ENCODE measurements around the gene MACROD2.

DNA sequence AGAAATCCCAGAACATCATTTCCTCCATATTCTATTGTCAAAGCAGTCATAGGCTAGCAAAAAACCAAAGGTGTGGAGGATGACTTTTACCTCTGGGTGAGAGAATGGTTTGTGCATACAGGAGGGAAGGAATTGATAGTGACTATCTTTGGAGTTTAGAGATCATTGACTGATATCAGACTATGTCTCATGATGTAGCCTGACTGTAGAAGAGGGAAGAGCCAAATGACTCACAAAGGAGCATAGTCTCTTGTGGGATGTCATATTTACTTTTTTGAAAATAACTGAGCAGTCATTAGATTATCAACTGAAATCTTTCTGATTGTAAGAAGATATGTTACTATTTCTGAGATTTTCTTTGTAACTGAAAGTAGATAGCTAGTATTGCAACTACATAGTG lies 183.6 kb downstream of the MACROD2 start:
- TF ChIP-seq, protein P1, sequence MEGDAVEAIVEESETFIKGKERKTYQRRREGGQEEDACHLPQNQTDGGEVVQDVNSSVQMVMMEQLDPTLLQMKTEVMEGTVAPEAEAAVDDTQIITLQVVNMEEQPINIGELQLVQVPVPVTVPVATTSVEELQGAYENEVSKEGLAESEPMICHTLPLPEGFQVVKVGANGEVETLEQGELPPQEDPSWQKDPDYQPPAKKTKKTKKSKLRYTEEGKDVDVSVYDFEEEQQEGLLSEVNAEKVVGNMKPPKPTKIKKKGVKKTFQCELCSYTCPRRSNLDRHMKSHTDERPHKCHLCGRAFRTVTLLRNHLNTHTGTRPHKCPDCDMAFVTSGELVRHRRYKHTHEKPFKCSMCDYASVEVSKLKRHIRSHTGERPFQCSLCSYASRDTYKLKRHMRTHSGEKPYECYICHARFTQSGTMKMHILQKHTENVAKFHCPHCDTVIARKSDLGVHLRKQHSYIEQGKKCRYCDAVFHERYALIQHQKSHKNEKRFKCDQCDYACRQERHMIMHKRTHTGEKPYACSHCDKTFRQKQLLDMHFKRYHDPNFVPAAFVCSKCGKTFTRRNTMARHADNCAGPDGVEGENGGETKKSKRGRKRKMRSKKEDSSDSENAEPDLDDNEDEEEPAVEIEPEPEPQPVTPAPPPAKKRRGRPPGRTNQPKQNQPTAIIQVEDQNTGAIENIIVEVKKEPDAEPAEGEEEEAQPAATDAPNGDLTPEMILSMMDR (conservative IDR thresholded peaks at IDR 0.05 in 1 of 2, IDR thresholded peaks at IDR 0.05 in 1 of 2; ENCODE audit: extremely low read depth in 1 of 2, insufficient read depth in 1 of 2, low read depth in 1 of 2, low read length in 2 of 2): no peak
- no peak for TF ChIP-seq EZH2 (IDR thresholded peaks at IDR 0.05; ENCODE audit: borderline replicate concordance, low read length)

All from mammary epithelial cell (primary cell).